ENCODE results near the gene NUP54.
A peak's percentile ranks its signal among the peaks of the same experiment; 100 is the strongest.

NUP54 gene

DNA sequence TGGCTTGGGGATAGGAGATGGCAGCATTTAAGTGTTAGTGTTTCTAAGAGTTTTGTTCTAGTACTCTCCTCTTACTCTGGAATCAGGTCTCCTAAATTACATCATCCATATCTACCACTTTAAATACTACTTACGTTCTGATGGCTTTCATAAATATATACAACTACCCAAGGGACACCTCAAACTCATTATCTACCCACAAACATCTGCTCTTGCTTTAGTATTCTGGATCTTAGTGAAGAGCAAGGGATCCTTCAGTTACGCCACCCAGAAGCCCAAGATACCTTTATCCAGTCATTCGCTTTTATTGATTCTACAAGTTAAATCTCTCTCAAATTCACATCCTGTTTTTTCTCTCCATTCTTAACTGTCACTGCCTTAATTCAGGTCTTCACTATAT, 7.0 kb downstream of the NUP54 start:
- DNase-seq = no peak

DNA sequence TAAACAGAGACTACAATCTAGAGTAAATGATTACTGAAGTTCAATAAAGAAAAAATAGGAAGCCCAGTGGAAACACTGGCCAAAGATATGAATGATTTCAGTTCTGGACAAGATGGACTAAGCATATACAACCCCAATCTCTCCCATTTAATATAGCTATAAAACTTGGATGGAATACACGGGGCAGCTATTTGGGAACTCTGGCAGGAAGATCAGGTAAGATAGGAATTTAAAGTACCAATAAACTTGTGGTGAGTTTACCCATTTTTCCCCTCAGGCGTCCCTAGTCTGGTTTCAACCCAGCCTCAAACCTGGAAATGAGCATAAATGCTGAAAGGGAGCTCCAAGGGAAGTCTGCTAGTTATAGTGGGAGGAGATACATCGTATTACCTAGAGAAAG, 20.4 kb downstream of the NUP54 start:
- DNase-seq = no peak

DNA sequence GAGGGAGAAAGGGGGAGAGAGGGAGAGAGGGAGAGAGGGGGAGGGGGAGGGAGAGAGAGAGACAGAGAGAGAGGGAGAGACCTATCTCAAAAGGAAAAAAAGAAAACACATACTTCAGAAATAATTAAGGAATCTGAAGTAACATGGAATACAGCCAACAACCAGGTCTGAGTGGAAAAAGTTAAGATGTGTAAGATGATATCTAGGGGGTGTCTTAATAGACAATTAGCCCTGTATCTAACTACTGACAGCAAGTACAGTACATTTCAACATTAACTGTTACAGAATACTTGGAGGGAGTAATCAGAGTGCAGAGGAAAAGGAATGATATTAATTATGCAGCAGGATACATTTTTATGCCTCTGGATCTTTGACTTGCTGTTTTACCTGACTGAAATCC, 22.4 kb downstream of the NUP54 start:
- DNase-seq = no peak

DNA sequence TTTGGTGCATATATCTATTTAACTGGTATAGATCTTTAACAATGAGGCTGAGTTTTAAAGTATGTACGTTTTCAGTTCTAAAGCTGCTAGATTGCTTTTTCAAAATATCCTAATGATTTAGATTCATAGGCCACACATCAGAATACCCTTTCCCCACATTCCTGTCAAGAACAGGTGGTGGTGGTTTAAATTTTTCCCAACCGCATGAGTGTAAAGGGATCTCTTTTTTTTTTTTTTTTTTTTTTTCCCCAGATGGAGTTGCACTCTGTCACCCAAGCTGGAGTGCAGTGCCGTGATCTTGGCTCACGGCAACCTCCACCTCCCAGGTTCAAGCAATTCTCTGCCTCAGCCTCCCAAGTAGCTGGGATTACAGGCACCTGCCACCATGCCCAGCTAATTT, 28.0 kb downstream of the NUP54 start:
- DNase-seq = no peak

- no peak for DNase-seq
Measured at GRCh38 chr4:76117536-76117935, 30.7 kb downstream of the NUP54 start.

GRCh38 chr4:76116821-76117220, 31.4 kb downstream of the NUP54 start:
- no peak for DNase-seq

- DNase-seq = no peak
Measured at GRCh38 chr4:76108467-76109181, 39.6 kb downstream of the NUP54 start.

DNA sequence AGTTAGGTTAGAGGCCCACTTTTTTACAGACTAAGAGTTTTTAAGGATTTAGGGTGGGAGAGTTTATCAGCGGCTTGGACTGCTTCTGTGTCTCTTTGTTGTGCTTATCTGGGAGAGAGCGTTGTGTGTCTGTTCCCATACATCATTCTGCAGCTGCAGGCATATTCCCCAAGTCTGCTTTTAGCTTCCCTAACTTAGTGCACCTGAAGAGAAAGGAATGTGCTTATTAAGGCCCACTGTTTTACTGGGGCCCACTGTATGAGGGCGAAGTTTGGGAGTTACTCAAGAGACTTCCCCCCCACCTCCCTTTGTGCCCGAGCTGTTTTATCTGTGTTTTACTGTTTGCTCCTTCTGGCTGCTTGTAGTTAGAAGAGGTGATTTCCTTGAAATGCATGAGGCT, 41.8 kb downstream of the NUP54 start:
- no peak for DNase-seq

DNA sequence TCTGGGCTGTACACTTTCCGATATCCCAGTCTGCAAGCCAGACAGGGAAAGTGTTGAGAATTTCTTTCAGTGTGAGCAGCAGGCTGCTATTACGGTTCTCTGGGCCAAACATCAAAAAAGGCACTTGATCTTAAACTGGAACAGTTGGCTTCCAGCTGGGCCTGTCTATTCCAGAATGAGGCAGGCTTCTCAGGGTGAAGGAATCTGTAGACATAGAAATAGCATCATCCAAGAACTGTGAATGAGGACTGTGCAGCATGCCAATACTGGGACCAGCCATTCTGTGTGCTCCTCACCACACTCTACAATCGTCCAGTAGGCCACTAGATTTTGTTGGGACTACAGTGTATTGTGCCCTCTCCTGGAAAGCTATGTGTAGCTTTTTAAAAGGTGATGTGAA, 42.5 kb downstream of the NUP54 start:
- no peak for DNase-seq

DNA sequence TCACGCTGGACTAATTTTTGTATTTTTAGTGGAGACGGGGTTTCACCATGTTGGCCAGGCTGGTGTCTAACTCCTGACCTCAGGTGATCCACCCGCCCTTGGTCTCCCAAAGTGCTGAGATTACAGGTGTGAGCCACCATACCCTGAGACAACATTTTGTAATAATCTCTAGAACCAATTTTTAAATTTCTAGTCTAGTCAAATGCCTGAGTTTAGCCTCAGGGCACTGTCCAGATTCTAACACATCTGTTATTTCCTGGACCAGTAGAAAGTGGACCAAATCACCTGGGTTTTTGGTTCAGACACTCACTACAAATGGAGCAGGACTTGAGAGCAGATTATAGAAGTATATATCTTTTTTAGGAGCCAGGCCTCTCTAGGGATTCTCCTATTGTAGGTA, 52.1 kb downstream of the NUP54 start:
- DNase-seq = no peak

- DNase-seq = no peak
Measured at GRCh38 chr4:76095568-76095967, 52.6 kb downstream of the NUP54 start.

DNA sequence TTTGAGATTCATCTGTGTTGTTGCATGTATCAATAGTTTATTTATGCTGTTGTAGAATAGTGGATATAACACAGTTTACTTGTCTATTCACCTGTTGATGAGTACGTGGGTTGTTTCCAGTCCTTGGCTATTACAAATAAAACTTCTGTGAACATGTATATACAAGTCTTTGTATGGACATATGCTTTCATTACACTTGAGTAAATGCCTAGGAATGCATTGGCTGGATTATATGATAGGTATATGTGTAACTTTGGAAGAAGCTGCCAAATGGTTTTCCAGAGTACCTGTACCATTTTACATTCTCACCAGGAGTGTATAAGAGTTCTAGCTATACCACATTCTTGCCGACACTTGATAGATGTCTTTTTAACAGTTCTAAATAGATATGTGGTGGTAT, 57.1 kb downstream of the NUP54 start:
- DNase-seq = no peak

GRCh38 chr4:76090241-76090691, 57.9 kb downstream of the NUP54 start:
- DNase-seq = peak; percentile 68

DNA sequence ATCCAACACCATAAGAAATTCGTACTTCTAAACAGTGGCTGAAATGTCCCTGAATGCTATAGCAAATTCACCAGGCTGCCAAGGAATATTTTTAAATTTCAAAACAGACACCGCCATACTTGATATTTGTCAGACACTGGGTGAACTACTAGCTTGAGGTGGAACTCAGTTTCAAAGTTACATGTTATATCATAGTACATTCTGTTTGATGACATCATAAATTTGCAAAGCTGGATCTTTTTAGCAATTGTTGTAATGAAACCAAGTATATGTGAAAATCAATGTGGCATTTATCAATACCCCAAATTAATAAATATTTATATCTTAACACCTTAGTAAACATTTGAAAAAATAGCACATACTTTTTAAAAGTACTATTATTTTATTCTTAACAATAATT, 59.5 kb downstream of the NUP54 start:
- no peak for DNase-seq

DNA sequence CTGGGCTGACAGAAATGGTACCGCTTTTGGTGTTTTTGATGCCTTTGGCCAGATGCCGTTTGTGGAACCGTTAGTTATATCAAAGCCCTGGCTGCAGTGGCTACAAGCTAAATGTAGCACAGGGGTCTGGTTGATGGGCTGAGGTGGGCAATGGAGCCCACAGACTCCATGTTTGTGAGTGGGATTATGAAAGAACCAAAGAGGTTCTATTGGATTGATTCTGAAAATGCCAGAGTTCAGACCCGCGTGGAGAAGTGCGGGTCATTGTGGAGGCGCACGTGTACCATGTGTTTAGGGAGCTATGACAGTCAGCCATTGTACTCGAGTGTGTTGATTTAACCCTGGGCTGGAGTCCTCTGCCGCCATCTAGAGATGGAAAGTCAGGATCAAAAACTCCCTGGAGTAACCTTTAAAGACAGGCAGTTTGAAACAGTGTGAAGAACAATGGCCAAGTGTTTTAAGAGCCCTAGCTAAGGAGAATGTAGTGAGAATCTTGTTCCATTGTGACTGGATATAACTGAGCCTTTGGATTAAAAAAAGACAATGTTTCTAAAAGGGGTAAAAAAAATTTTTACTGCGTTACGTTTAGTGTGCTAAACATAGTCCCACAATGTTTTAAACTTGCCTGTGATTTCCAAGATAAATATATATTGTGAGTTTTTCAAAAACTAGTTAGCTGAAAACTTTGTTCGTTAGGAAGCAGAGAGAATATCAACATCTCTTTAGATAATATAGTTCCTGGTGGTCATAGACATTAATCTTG, 61.0 kb downstream of the NUP54 start:
- no peak for DNase-seq

GRCh38 chr4:76084542-76084941, 63.7 kb downstream of the NUP54 start:
- no peak for DNase-seq

- DNase-seq = no peak
Measured at GRCh38 chr4:76083386-76083988, 64.7 kb downstream of the NUP54 start.

- DNase-seq = no peak
Measured at GRCh38 chr4:76078033-76078613, 70.1 kb downstream of the NUP54 start.

DNA sequence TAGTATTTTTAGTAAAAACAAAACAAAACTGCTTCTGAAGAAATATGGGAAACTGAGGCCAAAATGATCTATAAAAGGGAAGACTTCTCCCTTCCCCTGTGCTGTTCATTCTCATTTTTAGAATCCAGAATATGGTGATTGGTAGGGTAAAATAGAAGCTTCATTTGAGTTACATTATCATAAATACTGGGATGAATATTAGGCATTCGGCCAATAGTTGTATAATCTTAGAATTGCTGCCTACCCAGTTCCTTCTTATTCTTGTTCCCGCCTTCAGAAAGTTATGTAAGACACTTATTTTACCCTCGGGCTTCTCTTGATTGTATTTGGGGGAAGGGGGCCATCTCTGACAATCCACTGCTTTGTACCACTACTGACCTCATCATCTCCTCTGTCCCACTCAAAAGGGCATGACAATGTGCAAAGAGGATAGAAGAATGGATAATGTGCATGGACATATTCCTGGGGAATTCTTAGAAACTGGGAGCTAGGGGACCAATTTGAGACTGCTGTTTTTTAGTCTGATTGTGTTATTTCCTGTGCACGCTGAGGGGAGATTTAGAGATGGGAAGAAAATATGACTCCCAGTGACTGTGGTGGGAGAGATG, 73.1 kb downstream of the NUP54 start:
- DNase-seq = no peak

DNA sequence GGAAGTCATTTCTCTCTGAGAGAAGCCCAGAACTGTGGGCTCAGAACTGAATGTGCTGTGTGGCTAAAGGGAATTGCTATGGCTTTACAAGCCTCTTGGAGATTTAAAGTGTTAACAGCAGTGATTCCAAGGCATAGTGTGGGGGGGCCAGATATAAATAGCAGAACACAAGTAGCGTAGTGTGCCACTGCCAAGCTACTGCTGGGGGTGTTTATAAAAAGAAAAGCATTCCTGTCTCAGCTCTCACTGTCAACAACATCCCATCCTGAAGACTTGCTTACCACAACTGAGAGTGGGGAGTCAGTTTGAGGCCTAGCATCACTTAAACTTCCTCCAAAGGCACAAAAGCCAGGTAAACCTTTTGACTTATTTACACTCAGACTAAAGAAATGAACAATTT, 73.7 kb downstream of the NUP54 start, which contains the start of gene ART3:
Gene ART3, plus strand, starts transcription at position 242 of the 400 bp plus-strand sequence. CDS start 1,181 bp downstream, outside the sequence.
- DNase-seq = no peak

GRCh38 chr4:76072760-76073159, 75.4 kb downstream of the NUP54 start:
- DNase-seq = no peak

DNA sequence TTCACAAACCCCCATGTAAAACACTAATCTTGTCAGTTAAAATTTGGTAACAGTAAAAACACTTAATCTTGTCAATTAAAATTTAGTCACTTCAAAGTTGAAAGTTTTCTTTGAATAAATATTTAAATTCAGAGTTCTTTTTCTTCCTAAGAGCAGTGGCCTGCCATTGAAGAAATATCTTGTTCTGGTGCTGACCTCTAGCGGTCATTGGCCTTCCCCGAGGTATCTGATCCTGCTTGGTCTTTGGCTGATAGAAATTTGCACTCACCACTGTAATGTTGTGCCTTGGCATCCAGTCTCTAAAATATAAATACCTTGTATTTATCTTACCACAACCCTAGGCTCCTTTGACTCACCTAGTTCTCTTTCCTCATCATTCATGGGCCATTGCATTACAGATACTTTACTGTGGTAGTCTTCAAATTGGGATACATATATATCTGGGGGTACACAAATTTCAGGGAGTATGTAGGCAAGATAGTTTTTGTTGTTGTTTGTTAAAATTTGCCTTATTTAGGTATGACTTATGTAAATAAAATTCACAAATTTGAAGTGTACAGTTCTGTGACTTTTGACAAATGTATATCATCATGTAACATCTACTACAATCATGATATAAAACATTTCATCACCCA, 80.4 kb downstream of the NUP54 start:
- peak; percentile 56 for DNase-seq

DNA sequence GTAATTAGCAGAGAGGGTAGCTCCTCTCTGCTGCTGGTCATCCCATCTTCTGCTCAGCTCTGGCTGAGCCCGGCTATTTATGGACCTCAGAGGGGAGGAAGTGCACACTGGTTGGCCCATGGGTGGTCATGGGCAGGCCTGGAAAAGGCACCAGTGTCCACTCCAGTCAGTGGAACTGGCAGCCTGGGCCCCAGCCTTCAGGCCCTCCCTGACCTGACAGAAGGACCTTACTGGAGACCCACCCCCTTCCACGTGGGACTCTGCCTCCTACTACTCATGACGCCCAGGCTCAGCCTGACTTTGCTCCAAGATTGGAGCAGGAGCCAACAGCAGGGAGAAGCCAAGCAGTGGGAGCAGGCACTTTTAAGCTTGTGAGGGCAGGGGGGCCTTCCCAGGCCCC, 81.7 kb downstream of the NUP54 start:
- no peak for DNase-seq

All from CD4-positive, alpha-beta T cell treated with Interferon gamma for 1 hour (primary cell).